Sigmoid colon (tissue), 7 donors: ENCODE measurements around the gene DTNBP1. TPM values are rescaled to one million over a fixed set of nuclear protein-coding genes. Genes with fewer than 3 reads are reported as not detected.

ENCODE experiments used
- DNase-seq: peaks from one replicate; pipeline ENCODE4 v3.0.0-alpha.2; 2019
- H3K27ac ChIP-seq, 4 donors: fragments of 200-600 bp; sonication (generic); one replicate each; pipeline ENCODE4 v1.5.1; 2016 to 2019; ENCODE audit warnings: mild to moderate bottlenecking in 1 of 4
- H3K27me3 ChIP-seq, 3 donors: fragments of 200-600 bp; sonication (generic); one replicate each; pipeline ENCODE4 v1.5.1; 2019; ENCODE audit warnings: mild to moderate bottlenecking in 1 of 3
- H3K36me3 ChIP-seq, 4 donors: fragments of 200-600 bp; sonication (generic); one replicate each; pipeline ENCODE4 v1.5.1; 2016 to 2019
- H3K4me1 ChIP-seq, 4 donors: fragments of 200-600 bp; sonication (generic); one replicate each; pipeline ENCODE4 v1.5.1; 2017 to 2019
- H3K4me3 ChIP-seq, 4 donors: fragments of 200-600 bp; sonication (generic); one replicate each; pipeline ENCODE4 v1.5.1; 2017 to 2019; ENCODE audit warnings: mild to moderate bottlenecking in 2 of 4, moderate library complexity in 1 of 4
- H3K9me3 ChIP-seq, 4 donors: fragments of 200-600 bp in 3 of 4; sonication (generic) in 3 of 4; one replicate each; pipeline versions ENCODE4 v1.5.1 to v1.6.1; 2013 to 2019
- CTCF ChIP-seq, 4 experiments: fragments of 450-650 bp in 3 of 4; fragments of 200-600 bp in 1 of 4; IDR thresholded peaks; one replicate each; pipeline ENCODE4 v1.5.1; 2016 to 2019; ENCODE audit warnings: antibody characterized with exemption in 4 of 4, mild to moderate bottlenecking in 3 of 4, moderate library complexity in 2 of 4
- EP300 ChIP-seq, 4 donors: sonication (generic); formaldehyde crosslinking; IDR thresholded peaks; one replicate each; pipeline ENCODE4 v1.6.1; 2017; ENCODE audit warnings: antibody characterized with exemption in 4 of 4
- POLR2A ChIP-seq, 2 donors: fragments of 450-650 bp; IDR thresholded peaks; one replicate each; pipeline ENCODE4 v1.6.1; 2016; ENCODE audit warnings: antibody characterized with exemption in 2 of 2, mild to moderate bottlenecking in 2 of 2, moderate library complexity in 2 of 2
- POLR2AphosphoS5 ChIP-seq, 4 donors: sonication (generic); formaldehyde crosslinking; IDR thresholded peaks; one replicate each; pipeline ENCODE4 v1.6.1; 2017; ENCODE audit warnings: antibody characterized with exemption in 4 of 4
- WGBS, 2 donors: extraction: QIAGEN DNeasy Blood & Tissue Kit; methylation state at CpG; one replicate each; pipeline ENCODE4 v1.1.7; 2013; 5-methylcytosine and 5-hydroxymethylcytosine counted together
- intact Hi-C: fragments of 100-400 bp; cut with DNase I; formaldehyde crosslinking; loops from one replicate; pipeline ENCODE4 v1.15.1; 2023
- polyA plus RNA-seq, 3 donors: library from polyadenylated mRNA; stranded (reverse); fragments of 200-250 nt; gene quantifications; one replicate each; pipeline ENCODE4 v1.2.3, GENCODE V29; 2013
- total RNA-seq, 4 donors: library from RNA; depleted of rRNA; stranded (reverse); fragments of >200 nt; gene quantifications; one replicate each; pipeline ENCODE4 v1.1.0, GENCODE V29; 2016
- donor health status: healthy with polysubstance abuse.
- donor health status: Bipolar disorder and iron deficiency.
- donor health status: healthy.

The DTNBP1 gene
- total and polyA plus RNA-seq, 7 donors = 12.8 to 25.8 (median 18.7) TPM

- Histone ChIP-seq H3K4me3 (no peak overlapping the region), H3K36me3 (no peaks in the 10 kb centered on the region), H3K27me3 (no peaks in the 10 kb centered on the region), H3K9me3 (no peaks in the 10 kb centered on the region), H3K27ac (no peak overlapping the region), H3K4me1 (peaks cover 0 to 14% (median 5%) of the 10 kb centered on the region in 4 donors)
- TF ChIP-seq EP300 (IDR thresholded peaks at IDR 0.05) (no peak), CTCF (IDR thresholded peaks at IDR 0.05) (no peak), POLR2AphosphoS5 (IDR thresholded peaks at IDR 0.05) (no peak), POLR2A (IDR thresholded peaks at IDR 0.05) (no peak)
- WGBS, 2 donors = 89 to 90% methylated on average over 1 of the region's 1 CpG
- intact Hi-C loops = no loop called here
- DNase-seq = no peak
These were observed 99.9 kb downstream of the DTNBP1 start for GRCh38 chr6:15562977-15563376.

- Histone ChIP-seq H3K4me1 (peaks cover 0 to 14% (median 5%) of the 10 kb centered on the region in 4 donors), H3K27ac (no peak overlapping the region), H3K27me3 (no peaks in the 10 kb centered on the region), H3K36me3 (no peaks in the 10 kb centered on the region), H3K4me3 (no peak overlapping the region), H3K9me3 (no peaks in the 10 kb centered on the region)
- 93 to 97% methylated on average over 3 of the region's 3 CpGs for WGBS, 2 donors
- TF ChIP-seq CTCF (IDR thresholded peaks at IDR 0.05) = no peak
- TF ChIP-seq POLR2A (IDR thresholded peaks at IDR 0.05) = no peak
- no peak for TF ChIP-seq POLR2AphosphoS5 (IDR thresholded peaks at IDR 0.05)
- TF ChIP-seq EP300 (IDR thresholded peaks at IDR 0.05) = no peak
- intact Hi-C loops = no loop called here
- DNase-seq = no peak
These were observed 101.2 kb downstream of the DTNBP1 start for GRCh38 chr6:15561447-15562199.

GRCh38 chr6:15560713-15561112 lies 102.1 kb downstream of the DTNBP1 start:
- DNase-seq = no peak
- Histone ChIP-seq H3K9me3 (no peaks in the 10 kb centered on the region), H3K27ac (no peak overlapping the region), H3K36me3 (no peaks in the 10 kb centered on the region), H3K27me3 (no peaks in the 10 kb centered on the region), H3K4me3 (no peak overlapping the region), H3K4me1 (peaks cover 0 to 14% (median 5%) of the 10 kb centered on the region in 4 donors)
- intact Hi-C loops = no loop called here
- 99% methylated on average over 1 of the region's 1 CpG for WGBS, 2 donors
- TF ChIP-seq POLR2AphosphoS5 (IDR thresholded peaks at IDR 0.05) (no peak), POLR2A (IDR thresholded peaks at IDR 0.05) (no peak), CTCF (IDR thresholded peaks at IDR 0.05) (no peak), EP300 (IDR thresholded peaks at IDR 0.05) (no peak)

- Histone ChIP-seq H3K27ac (no peak overlapping the region), H3K36me3 (no peaks in the 10 kb centered on the region)
- intact Hi-C loops = no loop called here
These were observed 105.7 kb downstream of the DTNBP1 start for GRCh38 chr6:15557174-15557573.

More at GRCh38 chr6:15557174-15557573, 105.7 kb downstream of the DTNBP1 start:
- no peak for DNase-seq
- H3K4me1 ChIP-seq = peaks cover 0 to 19% (median 6%) of the 10 kb centered on the region in 4 donors
- no peak for TF ChIP-seq EP300 (IDR thresholded peaks at IDR 0.05)
- TF ChIP-seq CTCF (IDR thresholded peaks at IDR 0.05) = no peak
- no peak for TF ChIP-seq POLR2AphosphoS5 (IDR thresholded peaks at IDR 0.05)
- no peak for TF ChIP-seq POLR2A (IDR thresholded peaks at IDR 0.05)
- no peak overlapping the region for H3K4me3 ChIP-seq
- H3K27me3 ChIP-seq = no peaks in the 10 kb centered on the region
- no peaks in the 10 kb centered on the region for H3K9me3 ChIP-seq
